ENCODE results near the gene FBXL15. TPM values are rescaled to one million over a fixed set of nuclear protein-coding genes. Genes with fewer than 3 reads are reported as not detected.

The FBXL15 gene
- total and polyA plus RNA-seq, 2 donors (not counting 1 experiment from before 2014, with no cell fraction given), result 2.8 to 7.3 TPM

GRCh38 chr10:102384053-102384452, 36.6 kb upstream of the FBXL15 start:
- Histone ChIP-seq H3K27ac (ENCODE audit: insufficient read depth, low read length) (no peak overlapping the region), H3K79me2 (ENCODE audit: control insufficient read depth, insufficient read depth, low read length) (no peaks in the 10 kb centered on the region), H3K27me3 (ENCODE audit: control insufficient read depth, insufficient read depth, low read length) (no peaks in the 10 kb centered on the region), H3K4me3 (replicated peaks in 1 of 4; ENCODE audit: control extremely low read depth in 1 of 4, insufficient read depth in 1 of 4, low read depth in 3 of 4, low read length in 4 of 4) (no peak overlapping the region), H3K4me1 (ENCODE audit: control insufficient read depth, extremely low read depth, insufficient read depth, low read length) (no peaks in the 10 kb centered on the region), H2AFZ (ENCODE audit: low read length) (no peak overlapping the region), H4K20me1 (ENCODE audit: control insufficient read depth, extremely low read depth, insufficient read depth, low read length) (no peaks in the 10 kb centered on the region), H3K9ac (ENCODE audit: insufficient read depth, low read length) (no peak overlapping the region), H3K9me3 (ENCODE audit: control insufficient read depth, insufficient read depth, low read depth, low read length) (no peaks in the 10 kb centered on the region), H3K4me2 (ENCODE audit: extremely low read depth, insufficient read depth, low read length) (no peak overlapping the region), H3K36me3 (ENCODE audit: control insufficient read depth, insufficient read depth, low read length) (peaks cover 18% of the 10 kb centered on the region)
- TF ChIP-seq, protein P1, sequence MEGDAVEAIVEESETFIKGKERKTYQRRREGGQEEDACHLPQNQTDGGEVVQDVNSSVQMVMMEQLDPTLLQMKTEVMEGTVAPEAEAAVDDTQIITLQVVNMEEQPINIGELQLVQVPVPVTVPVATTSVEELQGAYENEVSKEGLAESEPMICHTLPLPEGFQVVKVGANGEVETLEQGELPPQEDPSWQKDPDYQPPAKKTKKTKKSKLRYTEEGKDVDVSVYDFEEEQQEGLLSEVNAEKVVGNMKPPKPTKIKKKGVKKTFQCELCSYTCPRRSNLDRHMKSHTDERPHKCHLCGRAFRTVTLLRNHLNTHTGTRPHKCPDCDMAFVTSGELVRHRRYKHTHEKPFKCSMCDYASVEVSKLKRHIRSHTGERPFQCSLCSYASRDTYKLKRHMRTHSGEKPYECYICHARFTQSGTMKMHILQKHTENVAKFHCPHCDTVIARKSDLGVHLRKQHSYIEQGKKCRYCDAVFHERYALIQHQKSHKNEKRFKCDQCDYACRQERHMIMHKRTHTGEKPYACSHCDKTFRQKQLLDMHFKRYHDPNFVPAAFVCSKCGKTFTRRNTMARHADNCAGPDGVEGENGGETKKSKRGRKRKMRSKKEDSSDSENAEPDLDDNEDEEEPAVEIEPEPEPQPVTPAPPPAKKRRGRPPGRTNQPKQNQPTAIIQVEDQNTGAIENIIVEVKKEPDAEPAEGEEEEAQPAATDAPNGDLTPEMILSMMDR (conservative IDR thresholded peaks at IDR 0.05 in 1 of 2, IDR thresholded peaks at IDR 0.05 in 1 of 2; ENCODE audit: low read depth in 1 of 2, low read length in 2 of 2), result peak in 1 of 2 donors; percentile 31
- no peak for TF ChIP-seq EZH2 (IDR thresholded peaks at IDR 0.05; ENCODE audit: low read length, missing control alignments)
- DNase-seq (ENCODE audit: low read depth in 2 of 2), result peak in 1 of 2 donors; percentile 12

- TF ChIP-seq, protein P1 (conservative IDR thresholded peaks at IDR 0.05 in 1 of 2, IDR thresholded peaks at IDR 0.05 in 1 of 2; ENCODE audit: low read depth in 1 of 2, low read length in 2 of 2), result no peak
- no peak for TF ChIP-seq EZH2 (IDR thresholded peaks at IDR 0.05; ENCODE audit: low read length, missing control alignments)
- Histone ChIP-seq H4K20me1 (ENCODE audit: control insufficient read depth, extremely low read depth, insufficient read depth, low read length) (no peaks in the 10 kb centered on the region), H3K36me3 (ENCODE audit: control insufficient read depth, insufficient read depth, low read length) (peaks cover 11% of the 10 kb centered on the region), H3K27me3 (ENCODE audit: control insufficient read depth, insufficient read depth, low read length) (no peaks in the 10 kb centered on the region), H3K4me3 (replicated peaks in 1 of 4; ENCODE audit: control extremely low read depth in 1 of 4, insufficient read depth in 1 of 4, low read depth in 3 of 4, low read length in 4 of 4) (no peak overlapping the region), H3K79me2 (ENCODE audit: control insufficient read depth, insufficient read depth, low read length) (no peaks in the 10 kb centered on the region), H3K9ac (ENCODE audit: insufficient read depth, low read length) (no peak overlapping the region), H3K4me2 (ENCODE audit: extremely low read depth, insufficient read depth, low read length) (no peak overlapping the region), H3K9me3 (ENCODE audit: control insufficient read depth, insufficient read depth, low read depth, low read length) (no peaks in the 10 kb centered on the region), H2AFZ (ENCODE audit: low read length) (no peak overlapping the region), H3K27ac (ENCODE audit: insufficient read depth, low read length) (no peak overlapping the region), H3K4me1 (ENCODE audit: control insufficient read depth, extremely low read depth, insufficient read depth, low read length) (no peaks in the 10 kb centered on the region)
- DNase-seq (ENCODE audit: low read depth in 2 of 2), result peak in 1 of 2 donors; percentile 42
Observed at GRCh38 chr10:102384606-102385429, 35.8 kb upstream of the FBXL15 start.

DNA sequence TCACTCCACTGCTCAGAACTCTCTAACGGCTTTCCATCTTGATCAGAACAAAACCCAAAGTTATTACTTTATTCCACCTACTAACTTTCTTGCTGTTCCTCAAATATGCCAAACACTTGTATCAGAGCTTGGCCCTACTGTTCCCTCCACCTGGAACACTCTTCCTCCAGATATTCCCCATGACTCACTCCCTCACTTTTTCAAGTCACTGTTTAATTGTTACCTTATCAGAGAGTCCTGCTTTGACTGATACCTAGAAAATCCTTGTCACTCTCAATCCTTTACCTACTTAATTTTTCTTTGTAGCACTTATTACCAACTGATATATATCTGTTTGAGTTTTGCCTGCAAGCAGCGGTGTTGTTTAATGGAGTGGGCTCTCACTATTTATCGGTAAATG, 30.7 kb upstream of the FBXL15 start:
- Histone ChIP-seq H3K4me3 (replicated peaks in 1 of 4; ENCODE audit: control extremely low read depth in 1 of 4, insufficient read depth in 1 of 4, low read depth in 3 of 4, low read length in 4 of 4) (no peak overlapping the region), H3K4me1 (ENCODE audit: control insufficient read depth, extremely low read depth, insufficient read depth, low read length) (no peaks in the 10 kb centered on the region), H2AFZ (ENCODE audit: low read length) (no peak overlapping the region), H3K36me3 (ENCODE audit: control insufficient read depth, insufficient read depth, low read length) (no peaks in the 10 kb centered on the region), H3K27ac (ENCODE audit: insufficient read depth, low read length) (no peak overlapping the region), H3K27me3 (ENCODE audit: control insufficient read depth, insufficient read depth, low read length) (no peaks in the 10 kb centered on the region), H3K9me3 (ENCODE audit: control insufficient read depth, insufficient read depth, low read depth, low read length) (no peaks in the 10 kb centered on the region), H4K20me1 (ENCODE audit: control insufficient read depth, extremely low read depth, insufficient read depth, low read length) (no peaks in the 10 kb centered on the region), H3K9ac (ENCODE audit: insufficient read depth, low read length) (no peak overlapping the region), H3K4me2 (ENCODE audit: extremely low read depth, insufficient read depth, low read length) (no peak overlapping the region), H3K79me2 (ENCODE audit: control insufficient read depth, insufficient read depth, low read length) (no peaks in the 10 kb centered on the region)
- TF ChIP-seq, protein P1 (conservative IDR thresholded peaks at IDR 0.05 in 1 of 2, IDR thresholded peaks at IDR 0.05 in 1 of 2; ENCODE audit: low read depth in 1 of 2, low read length in 2 of 2), result no peak
- no peak for TF ChIP-seq EZH2 (IDR thresholded peaks at IDR 0.05; ENCODE audit: low read length, missing control alignments)
- no peak for DNase-seq (ENCODE audit: low read depth in 2 of 2)
